Neural cell (in vitro differentiated cells): Measurements from ENCODE around the gene FGG. TPM values are rescaled to one million over a fixed set of nuclear protein-coding genes. Genes with fewer than 3 reads are reported as not detected.

Experiments
- H2AFZ ChIP-seq: fragments of 200-600, 300-800 bp; sonication (generic), shearing (Covaris generic); 2 replicates; pipeline ENCODE4 v1.6.0; 2014; ENCODE audit warnings: low read depth, mild to moderate bottlenecking, antibody characterized with exemption, low read length, moderate library complexity
- H3F3A ChIP-seq: fragments of 200-600 bp; shearing (Covaris generic); 2 replicates; pipeline ENCODE4 v1.6.1; 2016; ENCODE audit warnings: mild to moderate bottlenecking, moderate library complexity, mixed read lengths, antibody characterized with exemption, low read length; ENCODE audit not compliant: insufficient read depth, poor library complexity, severe bottlenecking
- H3K27ac ChIP-seq: fragments of 200-600, 300-800 bp; sonication (generic), shearing (Covaris generic); 2 replicates; pipeline ENCODE4 v1.5.1; 2014; ENCODE audit warnings: mild to moderate bottlenecking, low read length, moderate library complexity
- H3K27me3 ChIP-seq: fragments of 300-800, 200-600 bp; sonication (generic), shearing (Covaris generic); 2 replicates; pipeline ENCODE4 v1.6.0; 2014; ENCODE audit warnings: mild to moderate bottlenecking, low read depth, low read length, moderate library complexity; ENCODE audit not compliant: insufficient read depth
- H3K36me3 ChIP-seq: fragments of 300-800, 200-600 bp; sonication (generic), shearing (Covaris generic); 2 replicates; pipeline ENCODE4 v1.5.1; 2014; ENCODE audit warnings: mild to moderate bottlenecking, antibody characterized with exemption, low read length, moderate library complexity; ENCODE audit not compliant: insufficient read depth
- H3K4me2 ChIP-seq: fragments of 300-800, 200-600 bp; sonication (generic), shearing (Covaris generic); 2 replicates; pipeline ENCODE4 v1.6.0; 2014; ENCODE audit warnings: mild to moderate bottlenecking, low read length
- H3K4me3 ChIP-seq: fragments of 300-800, 200-600 bp; sonication (generic), shearing (Covaris generic); 2 replicates; pipeline ENCODE4 v1.5.1; 2014; ENCODE audit warnings: mild to moderate bottlenecking, low read length, moderate library complexity
- H3K79me2 ChIP-seq: fragments of 200-600 bp; shearing (Covaris generic); replicated peaks from 2 replicates; pipeline ENCODE4 v1.6.0; 2014; ENCODE audit warnings: mild to moderate bottlenecking, low read length, moderate library complexity; ENCODE audit not compliant: insufficient read depth
- H3K9ac ChIP-seq: fragments of 300-800, 200-600 bp; sonication (generic), shearing (Covaris generic); 2 replicates; pipeline ENCODE4 v1.6.1; 2016; ENCODE audit warnings: mild to moderate bottlenecking, low read length, mixed read lengths
- H3K9me2 ChIP-seq: fragments of 200-600 bp; shearing (Covaris generic); 2 replicates; pipeline ENCODE4 v1.6.1; 2016; ENCODE audit warnings: mild to moderate bottlenecking, low read length, mixed read lengths; ENCODE audit not compliant: insufficient read depth
- H3K9me3 ChIP-seq: fragments of 200-600, 300-800 bp; sonication (generic), shearing (Covaris generic); 2 replicates; pipeline ENCODE4 v1.6.1; 2016; ENCODE audit warnings: mild to moderate bottlenecking, mixed run types, low read length, moderate library complexity, mixed read lengths
- H4K20me1 ChIP-seq: fragments of 200-600 bp; shearing (Covaris generic); 2 replicates; pipeline ENCODE4 v1.6.1; 2016; ENCODE audit warnings: mild to moderate bottlenecking, mixed run types; ENCODE audit not compliant: insufficient read depth
- CTCF ChIP-seq: fragments of 450-650 bp; IDR thresholded peaks from 2 replicates; pipeline ENCODE4 v1.5.1; 2014; ENCODE audit warnings: antibody characterized with exemption, mild to moderate bottlenecking, moderate library complexity; ENCODE audit not compliant: poor library complexity, severe bottlenecking
- EP300 ChIP-seq: fragments of 450-650 bp; conservative IDR thresholded peaks from 2 replicates; pipeline ENCODE4 v1.6.1; 2014; ENCODE audit warnings: antibody characterized with exemption, mild to moderate bottlenecking, moderate library complexity; ENCODE audit not compliant: poor library complexity, severe bottlenecking
- MXI1 ChIP-seq: fragments of 450-650 bp; conservative IDR thresholded peaks from 2 replicates; pipeline ENCODE4 v1.6.1; 2014; ENCODE audit warnings: antibody characterized with exemption, mild to moderate bottlenecking; ENCODE audit not compliant: poor library complexity, severe bottlenecking
- POLR2AphosphoS5 ChIP-seq: IDR thresholded peaks from 2 replicates; pipeline ENCODE4 v1.6.1; 2012
- RAD21 ChIP-seq: fragments of 450-650 bp; conservative IDR thresholded peaks from 2 replicates; pipeline ENCODE4 v1.6.1; 2014; ENCODE audit warnings: antibody characterized with exemption, mild to moderate bottlenecking, moderate library complexity
- SMC3 ChIP-seq: fragments of 450-650 bp; conservative IDR thresholded peaks from 2 replicates; pipeline ENCODE4 v1.6.1; 2014; ENCODE audit warnings: antibody characterized with exemption, mild to moderate bottlenecking, moderate library complexity; ENCODE audit not compliant: poor library complexity
- TAF1 ChIP-seq: IDR thresholded peaks from 2 replicates; pipeline ENCODE4 v1.6.1; 2012; ENCODE audit warnings: low read depth
- polyA plus RNA-seq: library from polyadenylated mRNA; depleted of rRNA; stranded (reverse); fragments of >200 nt; gene quantifications from 2 replicates; pipeline ENCODE4 v1.2.3, GENCODE V29; 2014
- TF ChIP-seq, protein P1 (sequence below): IDR thresholded peaks from 2 replicates; pipeline ENCODE4 v1.6.1; 2012; ENCODE audit warnings: borderline replicate concordance

The FGG gene
- polyA plus RNA-seq, 1 donor from 2014 or later = not detected

GRCh38 chr4:154642373-154643009, 30.0 kb upstream of the FGG start:
- H3K79me2 ChIP-seq = no peaks in the 10 kb centered on the region
- no peak overlapping the region for H2AFZ ChIP-seq
- H3K4me2 ChIP-seq = no peak overlapping the region
- H4K20me1 ChIP-seq = no peaks in the 10 kb centered on the region
- no peak overlapping the region for H3K27ac ChIP-seq
- H3K27me3 ChIP-seq = no peaks in the 10 kb centered on the region
- no peak overlapping the region for H3K4me3 ChIP-seq
- no peaks in the 10 kb centered on the region for H3K36me3 ChIP-seq
- no peaks in the 10 kb centered on the region for H3F3A ChIP-seq
- no peaks in the 10 kb centered on the region for H3K9me3 ChIP-seq
- H3K9ac ChIP-seq = no peak overlapping the region
- no peak for TF ChIP-seq EP300
- peak; percentile 19 for TF ChIP-seq CTCF
- no peaks in the 10 kb centered on the region for H3K9me2 ChIP-seq

- H3F3A ChIP-seq = no peaks in the 10 kb centered on the region
- no peak overlapping the region for H3K4me3 ChIP-seq
- no peak overlapping the region for H2AFZ ChIP-seq
- H3K9me3 ChIP-seq = no peaks in the 10 kb centered on the region
- no peak overlapping the region for H3K27ac ChIP-seq
- H3K36me3 ChIP-seq = no peaks in the 10 kb centered on the region
- no peaks in the 10 kb centered on the region for H4K20me1 ChIP-seq
- no peaks in the 10 kb centered on the region for H3K79me2 ChIP-seq
- H3K4me2 ChIP-seq = no peak overlapping the region
- no peaks in the 10 kb centered on the region for H3K27me3 ChIP-seq
- TF ChIP-seq, protein P1, sequence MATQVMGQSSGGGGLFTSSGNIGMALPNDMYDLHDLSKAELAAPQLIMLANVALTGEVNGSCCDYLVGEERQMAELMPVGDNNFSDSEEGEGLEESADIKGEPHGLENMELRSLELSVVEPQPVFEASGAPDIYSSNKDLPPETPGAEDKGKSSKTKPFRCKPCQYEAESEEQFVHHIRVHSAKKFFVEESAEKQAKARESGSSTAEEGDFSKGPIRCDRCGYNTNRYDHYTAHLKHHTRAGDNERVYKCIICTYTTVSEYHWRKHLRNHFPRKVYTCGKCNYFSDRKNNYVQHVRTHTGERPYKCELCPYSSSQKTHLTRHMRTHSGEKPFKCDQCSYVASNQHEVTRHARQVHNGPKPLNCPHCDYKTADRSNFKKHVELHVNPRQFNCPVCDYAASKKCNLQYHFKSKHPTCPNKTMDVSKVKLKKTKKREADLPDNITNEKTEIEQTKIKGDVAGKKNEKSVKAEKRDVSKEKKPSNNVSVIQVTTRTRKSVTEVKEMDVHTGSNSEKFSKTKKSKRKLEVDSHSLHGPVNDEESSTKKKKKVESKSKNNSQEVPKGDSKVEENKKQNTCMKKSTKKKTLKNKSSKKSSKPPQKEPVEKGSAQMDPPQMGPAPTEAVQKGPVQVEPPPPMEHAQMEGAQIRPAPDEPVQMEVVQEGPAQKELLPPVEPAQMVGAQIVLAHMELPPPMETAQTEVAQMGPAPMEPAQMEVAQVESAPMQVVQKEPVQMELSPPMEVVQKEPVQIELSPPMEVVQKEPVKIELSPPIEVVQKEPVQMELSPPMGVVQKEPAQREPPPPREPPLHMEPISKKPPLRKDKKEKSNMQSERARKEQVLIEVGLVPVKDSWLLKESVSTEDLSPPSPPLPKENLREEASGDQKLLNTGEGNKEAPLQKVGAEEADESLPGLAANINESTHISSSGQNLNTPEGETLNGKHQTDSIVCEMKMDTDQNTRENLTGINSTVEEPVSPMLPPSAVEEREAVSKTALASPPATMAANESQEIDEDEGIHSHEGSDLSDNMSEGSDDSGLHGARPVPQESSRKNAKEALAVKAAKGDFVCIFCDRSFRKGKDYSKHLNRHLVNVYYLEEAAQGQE = no peak
- TF ChIP-seq SMC3 (no peak), POLR2AphosphoS5 (no peak), CTCF (no peak), MXI1 (no peak), RAD21 (no peak), TAF1 (no peak), EP300 (no peak)
- no peak overlapping the region for H3K9ac ChIP-seq
- no peaks in the 10 kb centered on the region for H3K9me2 ChIP-seq
These were observed 28.5 kb upstream of the FGG start for GRCh38 chr4:154640999-154641398.
